ENCODE results near the gene CST9.
"Not testable (repeated sequence)": the region's sequence is repeated elsewhere in the genome, so short reads cannot be mapped to it uniquely, and the experiment has no call there.

The CST9 gene

DNA sequence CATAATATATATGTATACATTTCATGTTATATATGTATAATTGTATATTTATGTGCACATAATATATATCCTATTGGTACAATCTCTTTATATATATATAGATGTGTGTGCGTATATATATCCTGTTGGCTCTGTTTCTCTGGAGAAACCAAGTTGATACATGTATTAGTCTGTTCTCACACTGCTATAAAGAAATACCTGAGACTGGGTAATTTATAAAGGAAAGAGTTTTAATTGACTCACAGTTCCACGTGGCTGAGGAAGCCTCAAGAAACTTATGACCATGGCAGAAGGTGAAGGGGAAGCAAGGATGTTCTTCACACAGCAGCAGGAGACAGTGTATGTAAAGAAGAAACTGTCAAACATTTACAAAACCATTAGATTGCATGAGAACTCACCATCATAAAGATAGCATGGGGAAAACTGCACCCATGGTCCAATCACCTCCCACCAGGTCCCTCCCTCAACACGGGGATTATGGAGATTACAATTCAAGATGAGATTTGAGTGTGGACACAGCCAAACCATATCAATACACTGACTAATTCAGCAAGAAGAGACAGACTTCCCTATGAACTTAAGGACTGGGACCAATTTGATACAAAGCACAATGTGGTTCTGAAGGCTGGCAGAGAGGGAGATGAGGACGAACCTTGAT, 18.1 kb upstream of the CST9 start:
- DNase-seq (ENCODE audit: low read depth): no peak

DNA sequence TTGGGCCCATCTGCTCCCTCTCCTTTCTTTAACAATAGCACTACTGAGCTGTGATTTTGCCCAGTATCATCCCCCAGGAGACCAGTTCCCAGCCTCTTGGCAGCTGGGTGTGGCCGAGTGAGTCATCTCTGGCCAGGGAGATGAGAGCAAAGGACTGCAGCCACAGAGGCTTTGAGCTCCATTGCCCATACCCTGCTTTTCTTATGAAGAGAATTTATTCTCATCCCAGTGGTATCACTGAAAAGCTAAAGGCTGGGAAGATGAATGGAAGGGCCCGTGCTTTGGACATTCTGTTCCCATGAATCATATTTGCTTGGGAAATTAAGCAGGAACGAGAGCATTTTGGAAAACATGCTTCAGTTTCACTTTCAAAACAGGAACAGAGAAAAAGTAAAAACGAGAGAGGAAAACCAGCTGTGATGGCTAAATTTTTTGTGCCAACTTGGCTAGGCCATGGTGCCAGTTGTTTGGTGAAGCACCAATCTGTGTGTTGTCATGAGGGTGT, 17.2 kb upstream of the CST9 start:
- no peak for DNase-seq (ENCODE audit: low read depth)

DNA sequence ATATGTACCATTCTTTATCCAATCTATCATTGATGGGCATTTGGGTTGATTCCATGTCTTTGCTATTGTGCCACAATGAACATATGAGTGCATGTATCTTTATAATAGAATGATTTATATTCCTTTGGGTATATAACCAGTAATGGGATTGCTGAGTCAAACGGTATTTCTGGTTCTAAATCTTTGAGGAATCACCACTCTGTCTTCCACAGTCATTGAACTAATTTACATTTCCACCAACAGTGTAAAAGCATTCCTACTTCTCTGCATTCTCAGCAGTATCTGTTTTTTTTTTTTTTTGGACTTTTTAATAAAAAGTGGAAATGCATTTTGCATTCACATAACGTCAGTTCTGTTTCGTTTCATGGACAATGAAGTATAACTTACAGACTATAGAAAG, 16.7 kb upstream of the CST9 start:
- DNase-seq (ENCODE audit: low read depth): not testable (repeated sequence)

DNA sequence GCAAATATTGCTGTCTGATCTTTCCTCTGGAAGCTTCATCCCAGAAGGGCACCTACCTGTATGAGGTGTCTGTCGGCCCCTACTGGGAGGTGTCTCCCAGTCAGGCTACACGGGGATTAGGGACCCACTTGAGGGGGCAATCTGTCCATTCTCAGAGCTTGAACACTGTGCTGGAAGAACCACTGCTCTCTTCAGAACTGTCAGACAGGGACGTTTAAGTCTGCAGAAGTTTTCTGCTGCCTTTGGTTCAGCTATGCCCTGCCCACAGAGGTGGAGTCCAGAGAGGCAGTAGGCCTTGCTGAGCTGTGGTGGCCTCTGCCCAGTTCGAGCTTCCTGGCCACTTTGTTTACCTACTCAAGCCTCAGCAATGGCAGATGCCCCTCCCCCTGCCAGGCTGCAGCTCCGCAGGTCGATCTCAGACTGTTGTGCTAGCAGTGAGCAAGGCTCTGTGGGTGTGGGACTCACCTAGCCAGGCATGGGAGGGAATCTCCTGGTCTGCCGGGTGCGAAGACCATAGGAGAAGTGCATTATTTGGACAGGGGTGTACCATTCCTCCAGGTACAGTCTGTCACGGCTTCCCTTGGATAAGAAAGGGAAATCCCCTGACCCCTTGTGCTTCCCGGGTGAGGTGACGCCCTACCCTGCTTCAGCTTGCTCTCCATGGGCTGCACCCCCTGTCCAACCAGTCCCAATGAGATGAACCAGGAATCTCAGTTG, 15.1 kb upstream of the CST9 start:
- not testable (repeated sequence) for DNase-seq (ENCODE audit: low read depth)

DNA sequence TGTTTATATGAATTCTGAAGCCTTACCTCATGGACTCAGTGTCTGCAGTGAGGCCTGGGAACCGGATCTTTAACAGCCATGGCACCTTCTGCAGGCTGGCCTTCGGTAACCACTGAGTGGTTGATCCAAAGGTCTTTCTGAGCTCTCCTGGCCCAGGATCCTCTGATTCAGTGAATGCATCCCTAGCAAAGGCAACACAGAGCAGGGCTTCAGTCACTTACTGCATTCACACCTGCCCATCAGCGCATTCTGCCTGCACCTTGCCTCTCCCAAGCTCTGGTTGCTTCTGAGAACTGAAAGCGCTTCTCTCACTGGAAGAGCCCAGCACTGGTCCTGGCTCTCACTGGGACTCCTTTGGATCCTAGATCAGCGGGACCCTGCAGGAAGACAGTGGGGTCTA, 8.4 kb upstream of the CST9 start:
- no peak for DNase-seq (ENCODE audit: low read depth)

DNA sequence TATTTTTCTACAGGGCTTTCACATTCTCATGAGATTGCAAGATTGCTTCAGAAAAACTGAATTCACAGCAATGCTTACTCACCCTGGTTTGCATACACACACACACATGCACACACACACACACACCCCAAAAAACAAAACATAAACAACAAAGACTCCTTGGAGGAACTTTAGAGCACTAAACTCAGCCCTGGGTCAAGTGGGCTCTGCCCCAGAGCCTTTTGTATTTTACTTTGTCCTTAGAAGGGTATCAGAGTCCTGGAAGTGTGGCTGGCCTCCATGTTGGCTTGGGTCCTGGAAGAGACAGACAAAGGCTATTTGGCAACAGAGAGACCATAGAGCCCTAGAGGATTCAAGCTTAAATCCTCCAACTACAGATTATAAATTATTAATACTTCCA, 8.0 kb upstream of the CST9 start:
- DNase-seq (ENCODE audit: low read depth): no peak

DNA sequence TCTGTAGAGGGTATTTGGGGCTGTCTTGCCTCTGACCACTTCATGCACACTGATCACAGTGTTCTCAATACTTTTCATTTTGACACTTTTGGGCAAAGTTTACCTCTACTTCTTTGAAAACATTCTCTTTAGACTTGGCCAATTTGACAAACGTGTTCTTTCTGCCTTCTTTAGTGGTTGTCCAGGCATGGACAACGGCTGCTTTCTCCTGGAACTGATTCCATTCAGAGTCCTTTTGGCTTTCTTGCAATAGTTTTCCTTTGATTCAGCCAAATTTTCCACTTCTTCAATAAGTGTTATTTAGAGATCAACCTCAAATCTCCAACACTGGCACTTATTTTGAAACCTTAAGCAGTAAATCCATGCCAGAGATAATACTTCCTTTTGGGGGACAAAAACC, 6.7 kb upstream of the CST9 start:
- DNase-seq (ENCODE audit: low read depth): no peak

DNA sequence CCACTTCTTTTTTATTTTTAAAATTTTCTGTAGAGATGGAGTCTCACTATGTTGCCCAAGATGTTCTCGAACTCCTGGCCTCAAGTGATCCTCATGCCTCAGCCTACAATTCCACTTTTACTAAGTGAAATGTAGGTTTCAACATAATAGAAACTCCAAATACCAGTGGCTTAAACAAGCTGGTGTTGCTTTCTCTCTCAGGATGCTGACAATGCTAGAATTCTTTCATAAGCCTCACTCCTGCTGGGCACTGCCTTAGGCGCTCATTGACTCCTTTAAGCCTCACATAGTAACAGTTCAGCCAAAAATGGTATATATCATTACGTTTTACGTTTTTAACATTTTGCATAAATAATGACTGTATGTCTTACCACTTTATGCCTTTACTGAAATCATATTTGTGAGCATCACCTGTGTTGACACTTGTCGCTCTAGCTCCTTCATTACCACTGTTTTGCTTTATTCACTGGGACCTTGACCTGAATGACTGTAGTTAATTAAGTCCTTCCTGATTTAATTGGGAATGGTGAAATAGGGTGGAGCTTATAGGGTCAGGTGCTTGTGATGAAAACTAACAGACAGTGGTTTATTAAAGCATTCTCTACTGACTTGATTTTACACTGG, 3.9 kb upstream of the CST9 start:
- no peak for DNase-seq (ENCODE audit: low read depth)

DNA sequence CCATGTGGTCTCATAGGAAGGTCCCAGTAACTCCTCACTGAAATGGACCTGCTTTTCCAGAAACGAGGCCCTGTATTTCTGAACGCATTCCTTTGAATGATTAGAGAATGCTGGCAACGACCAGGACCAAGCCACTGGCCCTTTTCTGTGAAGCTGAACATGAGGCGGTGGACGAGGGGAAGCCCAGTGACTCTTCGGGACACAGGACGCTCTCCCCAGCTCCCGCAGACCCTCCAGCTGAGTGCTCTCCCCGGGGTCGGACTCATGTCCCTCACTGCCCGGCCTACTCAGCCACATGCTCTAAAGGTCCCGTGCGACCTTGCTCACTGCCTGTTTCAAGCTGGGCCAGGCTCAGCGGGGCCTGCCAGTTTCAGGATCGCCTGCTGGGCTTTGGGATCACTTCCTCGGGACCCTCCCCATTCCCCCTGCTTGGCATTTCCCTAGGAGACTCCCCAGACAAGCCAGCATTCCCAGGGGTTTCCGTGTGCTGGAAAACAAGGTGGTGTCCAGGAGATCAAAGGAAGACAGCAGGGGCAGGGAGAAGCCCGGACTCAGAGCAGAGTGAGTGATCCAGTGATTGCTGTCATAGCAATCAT, 2.6 kb upstream of the CST9 start:
- no peak for DNase-seq (ENCODE audit: low read depth)

DNA sequence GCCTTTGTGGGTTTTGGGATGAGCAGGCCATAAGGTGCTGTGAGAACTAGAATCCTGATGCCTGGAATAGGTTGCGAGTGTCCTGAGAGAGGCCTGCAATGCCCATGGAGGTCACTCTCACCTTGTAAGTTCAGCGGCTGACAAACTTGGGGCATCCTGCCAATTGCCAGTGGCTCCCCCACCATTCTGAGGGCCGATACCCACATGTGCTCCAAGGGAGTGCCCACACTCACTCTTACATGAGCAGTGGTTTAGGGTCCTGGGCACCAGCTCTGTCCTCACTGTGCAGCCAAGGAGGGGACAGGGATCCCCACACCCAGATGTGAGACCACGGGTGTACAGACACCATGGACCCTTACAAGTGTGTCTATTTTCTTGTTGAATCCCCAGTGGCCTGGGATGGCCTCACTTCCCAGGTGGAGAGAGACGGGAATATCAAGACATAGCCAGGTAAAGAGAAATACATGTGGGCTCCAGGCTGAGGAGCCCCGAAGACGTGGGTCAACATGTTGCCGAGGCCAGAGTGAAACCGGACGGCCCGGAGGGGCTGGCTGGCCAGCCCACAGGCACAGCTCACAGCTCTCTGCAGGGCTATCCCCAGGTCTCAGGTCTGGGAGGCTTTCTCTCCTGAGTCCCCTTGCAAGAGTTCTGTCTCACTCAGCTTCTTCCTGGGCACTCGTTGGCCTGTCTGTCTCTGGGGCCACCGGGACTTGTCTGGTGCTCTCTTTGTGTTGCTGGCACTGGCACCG, 2.0 kb upstream of the CST9 start:
- no peak for DNase-seq (ENCODE audit: low read depth)

DNA sequence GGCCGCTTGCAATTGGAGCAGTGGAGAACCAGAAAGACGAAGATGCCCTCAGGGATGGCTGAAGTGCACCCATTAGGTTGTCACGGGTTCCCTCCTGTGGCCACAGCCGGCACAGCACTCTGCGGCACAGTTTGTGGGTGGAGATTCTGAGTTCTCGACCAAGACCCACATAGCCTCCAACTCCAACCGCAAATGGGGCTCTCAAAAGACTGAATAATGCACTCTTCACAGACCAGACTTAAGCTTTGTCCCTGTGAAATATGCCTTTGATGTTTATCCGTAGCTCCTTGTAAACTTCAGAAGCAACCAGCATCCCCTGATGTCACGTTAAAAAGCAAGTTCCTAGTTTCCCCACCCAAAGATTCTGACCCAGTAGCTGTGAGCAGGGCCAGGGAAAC, 934 bp upstream of the CST9 start:
- DNase-seq (ENCODE audit: low read depth): peak; percentile 40

DNA sequence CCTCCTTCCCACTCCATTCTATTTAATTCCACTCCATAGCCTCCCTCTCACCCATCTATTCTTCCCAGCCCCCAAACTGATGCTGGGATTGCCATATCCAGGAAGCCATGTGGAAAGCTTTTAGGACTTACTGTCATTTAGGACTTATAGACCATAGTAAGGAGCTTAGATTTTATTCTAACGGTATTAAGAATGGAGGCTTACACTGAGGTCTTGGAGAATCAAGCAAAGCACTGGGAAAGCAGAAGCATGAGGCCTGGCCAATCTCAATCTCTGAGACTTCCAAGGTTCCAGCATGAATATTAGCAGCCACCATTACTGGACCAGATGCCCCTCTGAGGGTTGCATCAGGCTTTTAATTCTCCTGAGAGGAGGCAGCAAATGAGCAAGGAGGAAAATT, 1.4 kb downstream of the CST9 start:
- DNase-seq (ENCODE audit: low read depth): no peak

DNA sequence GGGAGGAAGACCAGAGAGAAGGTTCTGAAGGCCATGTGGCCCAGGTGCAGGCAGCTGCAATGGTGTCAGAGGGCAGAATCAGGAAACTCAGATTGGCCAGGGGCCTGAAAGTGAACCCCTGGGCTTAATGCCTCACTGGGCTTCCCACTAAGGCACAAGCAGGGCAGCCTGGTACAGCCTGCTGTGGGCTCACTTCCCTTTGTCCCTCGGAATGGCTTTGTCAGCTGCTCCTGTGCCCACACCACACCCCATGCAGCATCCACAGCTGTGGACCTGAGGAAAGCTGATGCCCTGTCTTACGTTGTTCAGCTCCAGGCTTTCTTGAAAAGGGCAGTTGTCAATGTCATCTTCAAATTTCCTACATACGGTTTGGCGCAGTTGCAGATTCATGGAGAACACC, 2.4 kb downstream of the CST9 start:
- no peak for DNase-seq (ENCODE audit: low read depth)

DNA sequence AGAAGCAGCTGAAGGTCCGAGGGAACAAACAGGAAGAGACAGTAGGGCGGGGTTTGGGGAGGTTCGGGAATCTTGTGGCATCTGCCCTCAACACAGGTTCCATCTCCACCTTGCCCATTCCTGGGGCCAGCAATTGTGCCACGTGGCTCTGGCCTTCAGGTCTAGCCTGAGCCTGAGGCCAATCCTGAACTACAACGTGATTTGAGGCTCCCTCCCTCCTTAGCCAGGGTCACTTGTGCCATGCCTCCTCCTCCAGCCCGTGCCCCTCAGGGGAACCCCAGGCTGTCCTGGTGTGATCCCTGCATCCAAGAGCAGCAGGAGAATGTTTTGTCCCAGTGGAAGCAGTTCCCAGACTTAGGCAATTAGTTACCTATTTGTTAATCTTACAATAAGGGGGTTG, 3.0 kb downstream of the CST9 start:
- DNase-seq (ENCODE audit: low read depth): no peak

DNA sequence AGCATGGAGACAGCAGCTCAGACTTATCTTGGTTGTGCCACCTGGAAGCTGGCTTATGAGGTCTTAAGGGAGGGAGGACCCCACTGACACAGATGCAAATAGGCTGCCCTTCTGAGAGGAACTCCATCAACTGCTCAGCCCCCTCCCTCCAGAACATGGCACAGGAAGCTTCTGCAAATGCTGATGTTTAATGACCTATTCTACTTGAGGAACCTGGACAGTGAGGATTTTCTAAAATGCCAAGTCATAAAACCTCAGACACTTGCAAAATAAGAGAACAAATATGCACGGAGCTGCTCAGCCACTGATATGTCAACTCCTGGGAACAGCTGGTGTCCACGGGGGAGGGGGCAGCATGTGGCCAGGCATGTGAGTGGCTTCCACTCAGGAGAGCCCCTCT, 3.5 kb downstream of the CST9 start:
- no peak for DNase-seq (ENCODE audit: low read depth)

DNA sequence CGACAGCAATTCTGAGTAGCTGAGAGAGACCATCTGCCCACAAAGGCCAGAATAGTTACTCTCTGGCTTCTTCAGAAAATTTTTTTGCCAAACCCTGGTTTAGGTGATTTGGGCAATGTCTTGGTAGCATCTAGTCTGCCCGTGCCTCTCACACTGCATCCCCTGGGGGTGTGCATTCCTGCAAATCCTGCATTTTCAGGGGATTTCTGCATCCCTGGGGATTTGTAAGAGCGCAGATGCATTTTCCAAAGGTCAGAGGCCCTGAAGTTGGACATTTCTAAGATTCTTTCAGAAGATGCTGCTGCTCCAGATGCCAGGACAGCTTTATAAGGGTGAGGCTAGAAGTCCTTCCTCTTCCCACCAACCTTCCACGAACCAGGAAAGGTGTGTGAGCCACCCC, 4.0 kb downstream of the CST9 start:
- no peak for DNase-seq (ENCODE audit: low read depth)

DNA sequence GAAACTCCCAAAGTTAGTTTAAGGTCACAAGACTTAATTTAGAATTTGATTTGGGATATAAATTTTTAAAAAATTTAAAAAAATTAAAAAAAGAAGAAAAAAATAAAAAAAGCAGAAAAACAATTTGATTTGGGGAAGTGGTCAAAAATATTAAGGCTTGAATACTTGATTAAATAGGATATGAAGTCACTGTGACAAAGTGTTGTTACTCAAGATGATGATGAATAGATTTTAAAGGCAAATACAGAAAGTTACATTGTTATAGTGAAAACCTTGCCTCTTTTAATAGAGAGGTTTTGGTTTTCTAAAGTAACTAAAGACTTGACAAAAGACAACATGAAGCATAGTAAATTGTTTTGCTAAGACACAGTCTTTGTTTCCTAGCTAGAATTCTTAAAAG, 7.2 kb downstream of the CST9 start:
- no peak for DNase-seq (ENCODE audit: low read depth)

DNA sequence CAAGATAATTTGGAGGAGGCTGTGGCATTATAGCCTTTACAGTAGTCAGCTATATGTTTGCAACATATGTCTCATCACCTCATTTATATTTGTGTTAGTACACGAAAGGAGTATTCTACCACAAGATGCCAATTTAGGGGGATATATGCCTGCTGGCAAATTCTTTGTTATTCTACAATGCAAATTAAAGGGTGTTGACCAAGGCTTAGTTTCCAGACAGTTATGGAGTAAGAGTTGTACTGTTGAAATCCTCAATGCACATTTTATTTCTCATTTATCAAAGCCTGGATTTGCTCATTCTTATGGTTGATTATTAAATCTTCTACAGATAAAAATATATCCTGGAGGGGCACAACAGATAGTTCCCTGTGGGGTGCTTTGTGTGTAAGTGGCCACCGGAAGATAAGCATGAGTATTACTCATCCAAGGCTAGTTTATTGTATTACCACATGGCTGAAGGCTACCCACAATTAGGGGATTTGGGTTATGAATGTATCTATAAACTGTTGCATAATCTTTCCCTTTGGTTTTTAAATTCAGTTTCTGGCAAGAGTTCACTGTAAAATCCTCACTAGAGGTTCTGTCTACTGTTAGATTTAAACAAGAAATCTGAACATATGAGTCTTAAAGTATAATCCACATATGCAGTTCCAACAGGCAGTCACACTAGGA, 9.0 kb downstream of the CST9 start:
- DNase-seq (ENCODE audit: low read depth): no peak

DNA sequence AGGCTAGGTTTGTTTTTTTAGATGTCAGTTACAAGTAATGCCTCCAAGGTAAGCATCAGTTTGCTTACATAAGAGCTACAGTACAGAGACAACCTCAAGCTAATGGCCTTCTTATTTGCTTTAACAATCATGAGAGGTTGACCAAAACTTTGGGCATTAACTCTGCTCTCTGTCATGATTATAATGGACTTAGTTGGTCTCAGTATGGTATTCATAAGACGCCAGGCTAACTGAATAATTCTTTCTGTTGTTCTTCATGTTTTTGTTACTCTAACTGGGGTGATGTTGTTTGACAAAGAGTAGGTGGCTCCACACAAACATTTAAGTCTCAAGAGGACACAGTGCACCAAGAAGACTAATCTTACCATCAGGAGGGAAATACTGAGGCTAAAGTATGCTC, 9.8 kb downstream of the CST9 start:
- DNase-seq (ENCODE audit: low read depth): no peak

DNA sequence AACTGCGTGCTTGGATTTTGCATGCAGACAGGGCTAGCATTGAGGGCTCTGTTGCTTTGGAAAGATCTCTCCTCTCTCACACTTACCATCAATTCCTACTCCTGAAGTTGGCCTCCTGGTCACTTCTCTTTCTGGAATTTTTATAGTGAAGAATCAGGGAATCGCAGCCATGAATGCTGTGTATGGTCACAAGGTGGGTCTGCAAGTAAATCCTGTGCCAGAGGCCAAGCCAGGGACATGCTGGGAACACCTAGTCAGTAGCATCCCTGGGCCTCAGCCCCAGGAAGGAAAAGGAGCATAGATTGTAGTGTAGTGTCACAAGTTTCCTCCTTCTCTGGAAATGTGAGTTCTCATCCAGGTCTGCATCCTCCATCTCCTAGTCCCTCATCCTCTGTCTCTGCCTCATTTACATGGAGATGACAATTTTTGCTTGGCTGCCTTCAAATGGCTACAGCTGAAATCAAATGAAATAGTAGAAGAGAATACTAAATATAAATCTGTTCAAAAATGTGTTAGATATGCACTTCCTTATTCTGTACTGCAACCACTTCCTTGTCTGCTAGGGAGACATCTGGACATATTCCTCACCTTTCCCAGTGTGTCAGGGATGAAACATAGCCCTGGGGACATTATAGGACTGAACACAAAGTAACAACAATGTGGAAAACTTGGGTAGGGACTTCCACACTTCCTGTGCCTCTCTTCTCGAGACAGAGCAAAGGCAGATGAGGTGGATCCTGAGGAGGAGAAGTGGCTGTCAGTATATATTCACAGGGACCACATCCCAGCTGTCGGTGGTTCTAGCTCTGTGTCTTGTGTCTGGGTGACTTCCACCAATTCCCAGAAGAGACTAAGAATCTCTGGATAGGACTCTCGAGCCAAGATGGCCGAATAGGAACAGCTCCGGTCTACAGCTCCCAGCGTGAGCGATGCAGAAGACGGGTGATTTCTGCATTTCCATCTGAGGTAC, 17.0 kb downstream of the CST9 start:
- no peak for DNase-seq (ENCODE audit: low read depth)

DNA sequence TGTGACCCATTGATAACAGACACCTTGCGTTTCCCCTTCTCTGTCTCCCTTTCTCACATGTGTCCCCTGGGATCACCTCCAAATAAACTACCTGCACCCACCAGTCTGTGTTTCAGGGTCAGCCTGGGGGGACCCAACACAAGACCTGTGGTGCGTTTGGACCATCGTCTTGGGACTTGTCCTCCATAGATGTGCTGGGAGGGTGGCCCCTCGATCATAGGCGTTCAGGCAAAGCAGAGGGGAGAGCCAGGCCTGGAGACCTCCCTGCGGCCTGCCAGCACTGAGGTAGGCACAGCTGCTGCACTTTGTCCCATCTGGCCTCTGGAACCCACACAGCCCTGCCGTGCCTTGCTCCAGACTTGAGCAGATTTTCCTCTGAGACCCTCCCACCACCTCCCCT, 18.1 kb downstream of the CST9 start:
- DNase-seq (ENCODE audit: low read depth): no peak
